ENCODE data around the gene FRRS1L.

Gene FRRS1L, protein sequence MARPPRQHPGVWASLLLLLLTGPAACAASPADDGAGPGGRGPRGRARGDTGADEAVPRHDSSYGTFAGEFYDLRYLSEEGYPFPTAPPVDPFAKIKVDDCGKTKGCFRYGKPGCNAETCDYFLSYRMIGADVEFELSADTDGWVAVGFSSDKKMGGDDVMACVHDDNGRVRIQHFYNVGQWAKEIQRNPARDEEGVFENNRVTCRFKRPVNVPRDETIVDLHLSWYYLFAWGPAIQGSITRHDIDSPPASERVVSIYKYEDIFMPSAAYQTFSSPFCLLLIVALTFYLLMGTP

DNA sequence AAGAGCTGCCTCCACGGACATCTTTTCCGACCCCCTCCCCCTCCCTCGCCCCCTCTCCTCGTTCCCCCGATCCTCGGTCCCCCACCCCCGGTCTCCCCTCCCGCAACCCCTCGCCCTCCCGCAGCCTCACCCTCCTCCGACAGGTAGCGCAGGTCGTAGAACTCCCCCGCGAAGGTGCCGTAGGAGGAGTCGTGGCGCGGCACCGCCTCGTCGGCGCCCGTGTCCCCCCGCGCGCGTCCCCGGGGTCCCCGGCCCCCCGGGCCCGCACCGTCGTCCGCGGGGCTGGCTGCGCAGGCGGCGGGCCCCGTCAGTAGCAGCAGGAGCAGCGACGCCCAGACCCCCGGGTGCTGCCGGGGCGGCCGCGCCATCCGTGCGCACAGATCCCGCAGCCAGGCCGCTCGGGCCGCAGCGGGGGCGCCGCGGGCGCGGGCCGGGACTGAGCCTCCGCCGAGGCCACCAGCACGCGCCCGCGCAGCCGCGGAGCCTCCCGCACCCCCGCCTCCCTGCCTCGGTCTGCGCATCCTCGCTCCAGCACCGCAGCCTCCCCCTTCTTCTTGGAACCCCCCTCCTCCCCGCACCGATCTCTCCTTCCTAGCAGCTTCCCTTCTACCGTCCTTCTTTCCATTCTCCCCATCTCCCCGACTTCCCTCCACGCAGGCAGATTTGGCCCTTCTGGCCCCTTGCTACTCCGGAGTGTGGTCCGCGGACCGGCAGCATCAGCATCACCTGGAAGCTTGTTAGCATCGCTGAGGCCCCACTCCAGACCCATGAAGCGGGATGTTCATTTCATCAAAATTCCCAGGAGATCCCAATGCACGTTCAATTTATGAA is at the start of gene FRRS1L:
Gene FRRS1L (minus strand): TSS at position 479 of the 831 bp plus-strand sequence. CDS start 111 bp downstream, at position 368.
- DNase-seq (ENCODE audit: low read depth, low spot score), result no peak

DNA sequence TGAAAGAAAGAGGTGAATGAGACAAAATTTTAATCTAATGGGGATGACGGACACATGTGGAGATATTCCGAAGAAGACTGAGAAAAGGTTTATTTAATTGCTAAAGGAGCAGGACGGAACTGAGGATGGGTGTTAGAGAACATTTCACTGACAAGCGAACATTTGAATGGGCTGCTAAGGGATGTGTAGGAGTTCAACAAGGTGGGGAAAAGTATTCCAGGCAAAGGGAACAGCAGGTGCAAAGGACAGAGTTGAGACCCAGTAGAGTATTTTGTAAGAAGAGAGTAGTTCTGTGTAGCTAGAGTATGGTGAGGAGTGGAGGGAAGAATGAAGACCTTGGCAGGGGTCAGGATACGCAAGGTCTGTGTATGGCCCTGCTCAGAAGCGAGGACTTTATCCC is 47.4 kb upstream of the FRRS1L start:
- DNase-seq (ENCODE audit: low read depth, low spot score), result no peak

DNA sequence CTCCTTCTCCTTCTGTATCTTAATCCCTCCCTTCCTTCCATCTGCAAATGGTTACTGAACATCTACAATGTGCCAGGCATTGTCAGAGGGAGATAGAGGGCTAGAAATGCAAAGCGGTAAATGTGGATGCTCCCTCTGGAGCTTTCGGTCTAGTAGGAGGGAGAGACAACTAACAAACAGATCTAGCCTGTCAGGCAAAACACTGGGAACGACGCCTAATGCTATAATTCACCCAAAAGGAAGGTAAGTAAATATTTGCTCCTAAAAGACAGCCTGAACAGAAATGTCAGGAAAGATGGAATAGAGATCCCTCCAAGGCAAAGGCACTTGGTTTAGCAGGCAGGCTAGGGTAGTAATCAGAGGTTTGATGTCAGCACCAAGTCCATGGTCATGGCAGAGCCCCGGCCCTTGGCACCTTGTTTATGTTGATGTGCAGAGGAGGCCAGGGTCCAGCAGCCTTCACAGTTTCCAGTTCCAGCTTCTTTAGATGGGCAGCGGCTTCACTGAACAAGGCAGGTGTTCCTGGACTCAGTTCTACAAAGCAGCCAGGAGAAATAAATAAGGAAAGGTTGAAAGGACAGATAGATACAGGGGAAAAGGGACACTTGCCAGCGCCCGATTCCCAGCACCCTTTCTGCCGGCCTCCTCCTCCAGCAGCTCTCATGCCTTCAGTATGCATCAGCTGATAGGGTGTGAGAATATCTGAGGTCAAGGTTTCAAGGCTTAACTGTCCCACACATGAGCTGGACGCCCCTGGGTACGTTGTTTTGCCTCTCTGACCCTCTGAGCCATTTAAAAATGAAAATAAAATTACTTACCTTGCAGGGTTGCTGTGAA is 46.5 kb upstream of the FRRS1L start:
- no peak for DNase-seq (ENCODE audit: low read depth, low spot score)

DNA sequence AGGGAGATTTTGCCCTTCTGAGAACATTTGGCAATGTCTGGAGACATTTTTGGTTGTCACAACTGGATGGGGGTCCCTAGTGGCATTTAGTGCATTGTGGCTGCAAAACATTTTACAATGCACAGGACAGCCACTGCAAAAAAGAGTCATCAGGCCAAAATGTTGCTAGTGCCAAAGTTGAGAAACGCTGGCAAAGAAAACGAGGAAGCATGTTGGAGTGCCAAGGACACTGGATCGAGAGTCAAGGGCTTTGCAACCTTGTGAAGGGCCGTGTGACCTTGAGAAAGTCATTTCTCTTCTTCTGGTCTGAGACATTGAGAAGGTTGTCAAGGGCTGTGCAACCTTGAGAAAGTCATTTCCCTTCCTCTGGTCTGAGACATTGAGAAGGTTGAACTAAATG is 45.7 kb upstream of the FRRS1L start:
- DNase-seq (ENCODE audit: low read depth, low spot score), result no peak

DNA sequence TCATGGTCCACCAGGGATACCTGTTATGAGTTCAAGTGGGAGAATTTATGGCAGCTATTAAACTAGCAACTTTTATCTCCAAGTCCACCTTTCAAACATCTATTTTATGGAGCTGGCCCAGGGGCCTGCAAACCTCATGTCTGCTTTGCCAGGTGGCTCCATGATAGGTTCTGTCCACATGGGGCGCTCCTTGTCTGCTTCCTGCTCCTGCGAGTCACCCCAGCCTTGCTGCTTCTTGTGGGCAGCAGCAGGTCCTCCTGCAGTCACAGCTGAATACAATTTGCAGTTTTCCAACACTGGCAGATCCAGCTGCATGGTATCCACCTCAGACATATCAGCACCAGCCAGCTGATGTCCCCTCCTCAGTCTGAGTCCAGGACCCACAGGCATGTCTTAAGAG is 39.6 kb upstream of the FRRS1L start:
- no peak for DNase-seq (ENCODE audit: low read depth, low spot score)

DNA sequence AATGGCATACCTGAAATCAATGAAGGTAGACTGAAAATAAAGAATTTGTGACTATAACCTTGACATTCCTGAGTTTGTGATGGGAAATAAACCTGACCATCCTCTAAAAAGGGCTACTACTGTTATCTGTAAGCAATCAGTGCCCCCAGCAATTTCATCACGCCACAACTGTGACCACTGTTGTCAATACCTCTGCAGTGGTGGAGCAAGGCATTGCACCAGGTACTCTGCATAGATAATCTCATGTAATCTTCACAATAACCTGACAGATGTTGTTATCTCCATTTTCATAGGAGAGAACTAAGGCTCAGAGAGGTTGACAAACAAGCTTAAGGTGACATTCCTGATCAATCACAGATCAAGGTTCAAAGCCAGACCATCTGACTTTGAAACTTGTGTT is 38.5 kb upstream of the FRRS1L start:
- no peak for DNase-seq (ENCODE audit: low read depth, low spot score)

DNA sequence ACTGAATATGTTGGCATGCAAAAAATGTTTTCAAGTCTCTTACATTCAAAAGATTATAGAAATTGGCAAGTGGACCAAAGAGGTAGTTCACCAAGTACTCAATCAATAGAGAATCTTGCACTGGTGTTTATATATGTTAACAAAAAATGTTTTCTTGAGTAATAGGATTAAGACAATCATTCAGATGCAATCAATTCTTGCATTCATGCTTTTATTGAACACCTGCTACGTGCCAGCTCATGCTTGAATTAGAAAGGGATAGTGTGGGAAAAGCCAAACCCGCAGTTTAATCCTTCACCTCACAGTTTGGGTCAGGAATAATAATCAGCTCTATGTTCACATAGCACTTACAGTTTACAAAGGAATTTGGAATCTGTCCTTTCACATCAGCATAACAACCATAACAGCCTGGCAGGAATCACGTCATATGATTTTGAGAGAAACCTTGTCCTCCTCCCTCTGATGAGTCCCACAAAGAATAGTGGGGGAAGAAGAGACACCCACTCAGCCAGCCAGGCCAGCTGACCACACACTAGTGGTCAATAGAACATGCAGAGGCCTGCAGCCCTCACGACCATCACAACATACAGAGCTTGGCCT is 36.8 kb upstream of the FRRS1L start:
- DNase-seq (ENCODE audit: low read depth, low spot score), result no peak

DNA sequence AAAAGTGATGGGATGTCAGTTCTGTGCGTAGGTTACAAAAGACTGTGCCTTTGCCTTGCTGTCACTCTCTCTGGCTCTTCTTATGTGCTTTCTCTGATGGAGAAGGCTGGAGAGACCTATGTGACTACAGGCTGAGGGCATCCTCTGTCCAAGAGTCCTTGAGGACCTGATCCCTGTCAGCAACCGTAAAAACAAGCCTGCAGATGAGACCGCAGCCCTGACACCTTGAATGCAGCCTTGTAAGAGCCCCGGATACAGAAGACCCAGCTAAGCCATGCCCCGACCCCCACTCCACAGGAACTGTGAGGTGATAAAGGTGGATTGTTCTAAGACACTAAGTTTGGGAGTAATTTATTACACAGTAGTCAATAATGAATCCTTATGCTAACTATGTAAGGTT is 32.6 kb upstream of the FRRS1L start:
- no peak for DNase-seq (ENCODE audit: low read depth, low spot score)

DNA sequence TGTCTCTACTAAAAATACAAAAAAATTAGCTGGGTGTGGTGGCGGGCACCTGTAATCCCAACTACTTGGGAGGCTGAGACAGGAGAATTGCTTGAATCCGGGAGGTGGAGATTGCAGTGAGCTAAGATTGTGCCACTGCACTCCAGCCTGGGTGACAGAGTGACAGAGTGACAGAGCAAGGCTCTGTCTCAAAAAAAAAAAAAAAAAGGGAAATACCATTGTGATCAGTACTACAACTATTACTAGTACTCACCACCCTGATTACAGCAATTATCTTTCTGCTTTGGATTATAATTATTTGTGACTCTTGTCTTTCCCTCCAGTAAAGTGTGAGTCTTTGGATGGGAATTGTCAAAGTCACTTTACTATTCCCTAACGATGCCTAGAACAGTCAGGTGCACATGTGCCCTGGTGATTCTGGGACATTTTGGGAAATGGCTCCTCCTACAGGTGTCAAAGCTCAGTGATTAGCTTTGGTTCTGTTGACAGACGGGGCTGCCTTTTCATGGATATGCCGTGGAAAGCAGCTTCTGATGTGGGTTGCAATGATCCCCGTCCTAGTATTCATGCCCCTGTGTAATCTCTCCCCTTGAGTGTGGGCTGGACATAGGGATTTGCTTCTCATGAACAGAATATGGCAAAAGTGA is 31.8 kb upstream of the FRRS1L start:
- no peak for DNase-seq (ENCODE audit: low read depth, low spot score)

DNA sequence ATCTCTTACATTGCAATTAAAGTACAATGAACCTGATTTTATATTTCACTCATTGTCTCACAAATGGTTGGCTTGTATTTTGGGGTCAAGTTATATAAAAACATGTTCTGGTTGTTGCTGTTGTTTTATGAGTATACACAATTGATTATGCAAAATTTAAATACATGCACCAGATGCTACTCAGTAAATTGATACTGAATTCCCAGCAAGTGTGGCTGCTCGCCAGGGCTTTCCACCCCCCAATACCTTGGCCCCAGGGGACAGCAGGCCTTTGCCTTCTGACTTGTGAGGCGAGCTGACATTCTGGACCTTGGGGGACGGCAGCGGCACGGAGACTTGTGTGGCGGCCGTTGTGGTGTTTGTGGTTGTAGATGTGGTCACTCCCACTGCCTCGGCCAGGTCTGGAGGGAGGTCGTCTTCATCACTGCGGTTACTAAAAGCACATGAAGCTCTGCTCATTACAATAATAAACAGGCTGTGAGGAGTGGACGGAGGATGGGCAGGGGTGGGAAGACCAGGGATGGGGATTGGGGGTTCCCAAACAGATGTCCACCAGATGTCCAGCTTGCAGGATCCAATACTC is 27.0 kb upstream of the FRRS1L start:
- DNase-seq (ENCODE audit: low read depth, low spot score), result no peak

DNA sequence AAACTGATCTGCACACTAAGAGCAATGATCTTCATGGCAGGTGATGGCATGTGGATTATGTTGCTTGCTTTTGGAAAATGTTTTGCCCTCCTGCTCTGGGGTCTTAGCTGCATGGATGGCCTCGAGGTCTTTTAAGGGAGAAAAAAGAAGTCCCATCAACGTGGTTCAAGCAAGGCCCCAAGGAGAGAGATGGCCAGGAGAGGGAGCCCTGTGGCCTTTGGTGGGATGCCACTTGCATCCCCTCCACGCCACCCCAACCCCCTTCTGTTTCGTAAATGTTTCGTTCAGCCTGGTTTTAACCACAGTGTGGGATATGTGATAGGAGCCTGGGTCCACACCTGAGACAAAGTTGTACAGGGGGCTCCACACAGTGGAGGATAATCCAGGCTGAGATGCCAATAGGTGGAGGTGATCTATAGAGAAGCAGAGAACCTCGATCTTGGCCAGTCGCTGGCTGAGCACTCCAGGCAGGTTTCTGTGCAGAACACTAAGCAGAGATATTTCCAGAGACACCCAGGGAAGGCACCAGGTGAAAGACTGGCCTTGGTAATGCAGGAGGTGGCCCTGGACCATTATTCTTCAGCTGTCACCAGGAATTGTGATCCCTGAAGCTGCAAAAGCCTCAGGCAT is 25.8 kb upstream of the FRRS1L start:
- no peak for DNase-seq (ENCODE audit: low read depth, low spot score)

DNA sequence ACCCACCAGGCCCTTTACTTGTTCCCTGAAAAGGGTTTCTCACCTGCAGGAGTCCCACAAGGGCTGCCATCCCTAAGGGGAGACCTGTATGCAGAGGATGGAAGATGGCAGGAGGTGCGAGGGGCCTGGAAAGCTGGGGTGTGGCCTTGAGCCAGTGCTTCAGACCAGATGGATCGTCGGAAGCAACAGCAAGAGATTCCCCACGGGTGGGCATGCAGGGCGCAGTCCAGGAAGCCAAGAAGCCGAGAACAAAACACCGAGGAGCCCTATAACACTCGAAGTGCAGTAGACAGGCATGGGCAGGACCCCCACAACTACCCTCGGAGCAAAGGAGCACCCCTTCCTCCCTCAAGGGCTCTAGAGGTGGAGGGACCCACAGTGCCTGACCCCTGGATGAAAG is 24.7 kb upstream of the FRRS1L start:
- DNase-seq (ENCODE audit: low read depth, low spot score), result no peak

DNA sequence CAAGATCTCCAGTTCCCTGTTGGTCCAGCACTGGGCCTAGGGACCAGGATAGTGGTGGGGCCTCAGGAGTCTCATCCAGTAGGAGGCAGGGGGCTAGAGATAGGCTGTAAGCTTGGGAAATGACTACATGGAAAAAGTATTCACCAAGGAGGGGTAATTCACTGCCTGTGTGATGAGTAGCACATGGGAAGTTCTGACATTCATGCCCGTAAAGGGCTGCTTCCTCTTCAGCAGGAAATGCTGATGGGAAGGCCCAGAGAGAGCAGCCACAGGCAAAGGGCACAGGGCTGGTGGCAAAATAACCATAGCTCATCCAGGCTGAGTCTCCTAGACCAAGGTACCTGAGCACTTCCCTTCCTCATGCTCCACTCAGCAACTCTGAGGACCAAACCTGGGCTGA is 23.1 kb upstream of the FRRS1L start:
- no peak for DNase-seq (ENCODE audit: low read depth, low spot score)

DNA sequence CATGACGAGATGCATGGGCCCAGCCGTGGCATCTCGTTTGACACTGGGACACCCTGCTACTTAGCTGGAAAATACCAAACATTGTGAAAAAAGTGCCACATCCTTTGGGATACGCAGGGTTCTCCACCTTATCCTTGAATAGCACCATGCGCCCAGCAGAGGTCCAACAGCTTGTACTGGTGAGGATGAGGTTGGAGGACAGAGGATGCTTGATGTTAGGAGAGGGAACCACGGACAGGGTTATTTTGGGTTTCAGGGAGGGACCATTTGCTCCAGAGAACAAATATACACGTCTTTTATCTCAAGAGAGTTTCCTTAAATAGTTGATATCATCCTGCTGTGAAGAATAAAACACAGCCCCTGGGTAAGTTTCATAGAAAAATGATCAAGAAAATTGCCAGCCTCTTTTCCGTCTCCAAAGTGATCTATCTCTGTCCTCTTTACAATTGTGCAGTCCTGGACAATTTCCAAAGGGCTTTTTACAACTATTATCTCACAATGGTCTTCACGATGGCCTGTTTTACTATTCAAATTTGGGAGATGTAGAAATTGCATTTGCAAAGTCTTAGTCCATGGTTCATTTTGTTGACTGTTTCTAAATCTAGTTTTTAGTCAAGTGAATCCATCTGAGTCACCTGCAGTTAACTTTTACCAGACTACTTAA is 19.9 kb upstream of the FRRS1L start:
- no peak for DNase-seq (ENCODE audit: low read depth, low spot score)

DNA sequence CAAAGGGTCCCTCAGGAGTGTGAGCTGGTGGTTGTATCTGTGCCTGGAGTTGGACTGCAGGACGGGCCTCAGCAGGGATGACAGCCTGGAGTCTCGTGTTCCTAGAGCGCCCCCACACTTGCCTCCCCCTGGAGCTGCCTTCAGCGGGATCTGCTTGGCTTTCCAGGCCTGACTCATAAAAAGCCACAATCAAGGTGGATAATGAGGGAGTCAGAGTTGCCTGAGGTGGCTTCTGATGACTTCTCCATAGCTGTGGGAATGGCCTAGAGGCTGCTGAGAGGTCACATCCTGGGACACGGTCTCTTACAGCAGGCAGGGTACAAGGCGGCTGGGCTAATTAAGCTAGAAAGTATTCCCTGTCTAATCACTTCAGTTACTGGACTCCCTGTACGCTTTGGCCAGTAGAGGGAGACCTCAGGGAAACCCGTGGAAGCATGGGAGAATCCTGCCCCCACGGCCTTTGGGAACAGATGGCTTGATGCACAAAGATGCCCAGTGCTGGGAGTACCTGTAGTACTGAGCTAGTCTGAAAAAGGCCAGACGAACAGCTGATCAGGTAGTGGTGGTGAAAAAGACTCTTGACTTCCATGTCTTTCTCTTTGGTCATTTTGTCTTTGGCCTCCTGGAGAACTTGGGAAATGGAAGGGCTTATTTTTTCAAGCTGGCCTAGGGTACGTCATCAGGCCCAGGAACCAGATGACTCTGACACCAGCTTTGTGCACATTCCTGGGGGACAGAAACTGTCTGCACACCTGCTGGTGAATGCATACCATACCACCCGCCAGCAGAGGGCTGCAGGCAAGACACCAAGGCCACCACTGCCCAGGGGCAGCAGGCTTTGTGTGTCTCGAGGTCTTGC is 16.1 kb upstream of the FRRS1L start:
- no peak for DNase-seq (ENCODE audit: low read depth, low spot score)

DNA sequence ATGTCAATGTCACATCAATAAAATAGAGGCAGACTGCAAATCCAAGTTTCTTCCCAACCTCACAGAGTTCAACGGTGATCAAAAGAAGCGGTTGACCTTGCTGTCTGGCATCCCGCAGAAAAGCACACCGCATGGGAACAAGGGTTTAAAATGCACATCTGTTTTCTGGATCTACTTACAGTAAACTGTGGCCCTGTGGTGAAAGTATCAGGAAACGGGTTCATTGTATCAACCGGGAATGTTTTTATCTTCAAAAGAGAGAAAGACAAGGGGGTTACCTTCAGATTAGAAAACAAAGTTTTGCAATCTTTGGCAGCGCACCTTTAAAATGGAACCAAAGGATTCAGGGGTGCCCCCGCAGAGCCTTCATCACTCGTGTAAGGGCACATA is 15.5 kb upstream of the FRRS1L start:
- no peak for DNase-seq (ENCODE audit: low read depth, low spot score)

DNA sequence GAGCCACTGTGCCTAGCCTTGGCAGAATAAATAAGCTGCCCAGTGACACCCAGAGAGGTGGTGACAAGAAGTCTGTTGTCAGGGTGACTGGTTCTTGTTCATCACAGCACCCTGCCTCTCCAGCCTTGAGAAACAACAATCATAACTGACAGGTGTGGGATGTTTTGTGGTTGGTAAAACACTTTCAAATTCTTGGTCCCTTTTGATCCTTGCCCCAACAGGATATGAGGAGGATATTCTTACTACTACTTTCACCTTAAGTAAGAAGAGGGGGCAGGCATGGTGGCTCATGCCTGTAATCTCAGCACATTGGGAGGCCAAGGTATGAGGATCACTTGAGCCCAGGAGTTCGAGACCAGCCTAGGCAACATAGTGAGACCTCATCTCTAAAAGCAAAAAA is 14.2 kb upstream of the FRRS1L start:
- DNase-seq (ENCODE audit: low read depth, low spot score), result no peak

DNA sequence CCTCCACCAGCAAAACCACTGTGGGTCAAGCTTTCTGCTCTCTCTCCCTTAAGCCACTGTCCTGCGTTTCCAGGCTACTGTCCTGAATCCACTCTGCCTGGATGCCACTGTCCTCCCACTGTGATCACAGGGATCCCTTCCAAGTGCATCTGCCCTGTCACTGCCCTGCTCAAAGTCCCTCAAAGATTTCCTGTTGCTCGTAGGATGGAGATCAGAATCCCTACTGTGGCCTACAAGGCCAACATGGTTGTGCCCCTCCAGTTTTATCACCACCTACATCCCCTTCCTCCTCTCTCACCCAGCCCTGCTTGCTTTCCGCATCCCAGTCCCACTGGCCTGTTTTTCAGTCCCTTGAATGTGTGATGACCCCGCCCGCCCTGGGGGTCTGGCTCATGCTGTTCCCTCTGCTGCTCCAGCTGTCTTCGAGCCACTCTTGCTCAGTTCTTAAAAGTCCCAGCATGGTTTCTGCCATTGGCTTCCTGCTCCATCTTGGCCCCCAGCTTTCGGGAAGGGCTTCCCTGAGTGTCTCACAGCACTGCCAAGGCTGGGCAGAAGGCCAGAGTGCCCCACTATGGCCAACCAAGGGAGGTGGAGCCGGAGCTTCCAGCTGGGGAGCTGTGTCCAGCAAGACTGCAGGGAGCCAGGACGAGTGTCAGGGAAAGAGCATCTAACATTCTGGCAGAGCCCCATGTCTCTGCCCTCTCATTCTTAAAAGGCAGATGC is 12.9 kb upstream of the FRRS1L start:
- no peak for DNase-seq (ENCODE audit: low read depth, low spot score)

Data from activated naive CD8-positive, alpha-beta T cell treated with anti-CD3 and anti-CD28 coated beads, Interleukin-2, amount 50 U/mL, for 16 hours (primary cell).